ENCODE data around the gene STARD4.

The STARD4 gene, protein sequence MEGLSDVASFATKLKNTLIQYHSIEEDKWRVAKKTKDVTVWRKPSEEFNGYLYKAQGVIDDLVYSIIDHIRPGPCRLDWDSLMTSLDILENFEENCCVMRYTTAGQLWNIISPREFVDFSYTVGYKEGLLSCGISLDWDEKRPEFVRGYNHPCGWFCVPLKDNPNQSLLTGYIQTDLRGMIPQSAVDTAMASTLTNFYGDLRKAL

GRCh38 chr5:111512375-111513130, at the start of gene STARD4:
Gene STARD4 (minus strand): TSS chr5:111512535. CDS start chr5:111507433, 5,102 bp downstream.
- Histone ChIP-seq H3K4me3 (ENCODE audit: low read depth, low read length) (peak within 1 kb of the TSS; percentile 85), H3K27ac (ENCODE audit: low read depth, low read length) (peak within 1 kb of the TSS; percentile 89), H3K79me2 (ENCODE audit: control insufficient read depth, insufficient read depth, low read length, unreplicated experiment) (peaks cover 46% of the 10 kb centered on the region), H2AFZ (ENCODE audit: low read length, unreplicated experiment) (peak within 1 kb of the TSS; percentile 59), H3K4me1 (ENCODE audit: control insufficient read depth, insufficient read depth, low read length, unreplicated experiment) (peaks cover 16% of the 10 kb centered on the region), H3K27me3 (ENCODE audit: insufficient read depth, low read length) (no peaks in the 10 kb centered on the region), H3K36me3 (ENCODE audit: insufficient read depth, low read length) (no peaks in the 10 kb centered on the region)

- no peaks in the 10 kb centered on the region for H3K79me2 ChIP-seq (ENCODE audit: control insufficient read depth, insufficient read depth, low read length, unreplicated experiment)
- H3K4me1 ChIP-seq (ENCODE audit: control insufficient read depth, insufficient read depth, low read length, unreplicated experiment), result no peaks in the 10 kb centered on the region
- H3K4me3 ChIP-seq (ENCODE audit: low read depth, low read length), result no peak overlapping the region
- no peak overlapping the region for H2AFZ ChIP-seq (ENCODE audit: low read length, unreplicated experiment)
- H3K27ac ChIP-seq (ENCODE audit: low read depth, low read length), result no peak overlapping the region
- no peaks in the 10 kb centered on the region for H3K36me3 ChIP-seq (ENCODE audit: insufficient read depth, low read length)
- H3K27me3 ChIP-seq (ENCODE audit: insufficient read depth, low read length), result no peaks in the 10 kb centered on the region
These were observed 47.3 kb upstream of the STARD4 start for GRCh38 chr5:111559680-111560079.

DNA sequence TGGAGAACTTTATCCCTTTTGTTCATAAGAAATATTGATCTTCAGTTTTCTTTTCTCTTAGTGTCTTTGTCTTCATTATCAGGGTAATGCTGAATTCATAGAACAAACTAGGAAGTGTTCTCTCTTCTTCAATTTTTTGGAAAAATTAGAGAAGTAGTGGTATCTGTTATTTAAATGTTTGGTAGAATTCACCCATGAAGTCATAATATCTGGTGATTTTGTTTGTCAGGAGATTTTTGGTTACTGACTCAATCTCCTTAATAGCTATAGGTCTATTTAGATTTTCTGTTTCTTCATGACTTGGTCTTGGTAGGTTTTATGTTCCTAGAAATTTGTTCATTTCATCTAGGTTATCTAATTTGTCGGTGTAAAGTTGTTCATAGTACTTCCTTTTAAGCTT, 45.4 kb upstream of the STARD4 start:
- no peaks in the 10 kb centered on the region for H3K27me3 ChIP-seq (ENCODE audit: insufficient read depth, low read length)
- no peaks in the 10 kb centered on the region for H3K4me1 ChIP-seq (ENCODE audit: control insufficient read depth, insufficient read depth, low read length, unreplicated experiment)
- H2AFZ ChIP-seq (ENCODE audit: low read length, unreplicated experiment), result no peak overlapping the region
- no peak overlapping the region for H3K4me3 ChIP-seq (ENCODE audit: low read depth, low read length)
- H3K79me2 ChIP-seq (ENCODE audit: control insufficient read depth, insufficient read depth, low read length, unreplicated experiment), result no peaks in the 10 kb centered on the region
- H3K27ac ChIP-seq (ENCODE audit: low read depth, low read length), result no peak overlapping the region
- H3K36me3 ChIP-seq (ENCODE audit: insufficient read depth, low read length), result no peaks in the 10 kb centered on the region

DNA sequence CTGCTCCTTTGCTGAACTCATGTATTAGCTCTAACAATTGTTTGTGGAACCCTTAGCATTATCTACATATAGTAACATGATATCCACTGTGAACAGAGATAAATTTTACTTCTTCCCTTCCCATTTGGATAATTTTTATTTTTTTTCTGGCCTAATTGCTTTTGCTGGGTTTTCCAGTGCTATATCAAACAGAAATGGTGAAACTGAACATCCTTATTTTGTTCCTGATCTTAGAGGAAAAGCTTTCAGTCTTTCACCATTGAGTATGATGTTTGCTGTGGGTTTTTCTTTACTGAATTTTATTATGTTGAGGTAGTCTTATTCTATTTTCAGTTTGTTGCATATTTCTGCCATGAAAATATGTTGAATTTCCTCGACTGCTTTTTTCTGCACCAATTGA, 44.8 kb upstream of the STARD4 start:
- no peaks in the 10 kb centered on the region for H3K4me1 ChIP-seq (ENCODE audit: control insufficient read depth, insufficient read depth, low read length, unreplicated experiment)
- no peak overlapping the region for H2AFZ ChIP-seq (ENCODE audit: low read length, unreplicated experiment)
- H3K27ac ChIP-seq (ENCODE audit: low read depth, low read length), result no peak overlapping the region
- no peaks in the 10 kb centered on the region for H3K36me3 ChIP-seq (ENCODE audit: insufficient read depth, low read length)
- H3K79me2 ChIP-seq (ENCODE audit: control insufficient read depth, insufficient read depth, low read length, unreplicated experiment), result no peaks in the 10 kb centered on the region
- H3K27me3 ChIP-seq (ENCODE audit: insufficient read depth, low read length), result no peaks in the 10 kb centered on the region
- no peak overlapping the region for H3K4me3 ChIP-seq (ENCODE audit: low read depth, low read length)

GRCh38 chr5:111556501-111556900, 44.2 kb upstream of the STARD4 start:
- H2AFZ ChIP-seq (ENCODE audit: low read length, unreplicated experiment), result no peak overlapping the region
- no peak overlapping the region for H3K27ac ChIP-seq (ENCODE audit: low read depth, low read length)
- H3K27me3 ChIP-seq (ENCODE audit: insufficient read depth, low read length), result no peaks in the 10 kb centered on the region
- no peaks in the 10 kb centered on the region for H3K79me2 ChIP-seq (ENCODE audit: control insufficient read depth, insufficient read depth, low read length, unreplicated experiment)
- no peak overlapping the region for H3K4me3 ChIP-seq (ENCODE audit: low read depth, low read length)
- H3K36me3 ChIP-seq (ENCODE audit: insufficient read depth, low read length), result no peaks in the 10 kb centered on the region
- peaks cover 6% of the 10 kb centered on the region for H3K4me1 ChIP-seq (ENCODE audit: control insufficient read depth, insufficient read depth, low read length, unreplicated experiment)

DNA sequence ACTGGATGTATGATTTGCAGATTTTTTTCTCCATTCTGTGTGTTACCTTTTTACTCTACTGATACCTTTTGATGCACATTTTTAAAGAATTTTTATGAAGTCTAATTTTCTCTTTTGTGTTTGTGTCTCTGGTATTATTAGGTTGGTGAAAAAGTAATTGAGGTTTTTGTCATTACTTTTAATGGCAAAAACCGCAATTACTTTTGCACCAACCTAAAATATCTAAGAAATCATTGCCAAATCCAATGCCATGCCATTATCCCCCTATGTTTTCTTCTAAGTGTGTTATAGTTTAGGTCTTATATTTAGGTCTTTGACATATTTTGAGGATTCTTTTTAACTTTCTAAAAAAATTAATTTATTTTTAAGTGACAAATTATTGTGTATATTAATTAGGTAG, 43.4 kb upstream of the STARD4 start:
- no peak overlapping the region for H3K4me3 ChIP-seq (ENCODE audit: low read depth, low read length)
- no peaks in the 10 kb centered on the region for H3K79me2 ChIP-seq (ENCODE audit: control insufficient read depth, insufficient read depth, low read length, unreplicated experiment)
- H3K4me1 ChIP-seq (ENCODE audit: control insufficient read depth, insufficient read depth, low read length, unreplicated experiment), result peaks cover 13% of the 10 kb centered on the region
- H3K27me3 ChIP-seq (ENCODE audit: insufficient read depth, low read length), result no peaks in the 10 kb centered on the region
- no peak overlapping the region for H3K27ac ChIP-seq (ENCODE audit: low read depth, low read length)
- H2AFZ ChIP-seq (ENCODE audit: low read length, unreplicated experiment), result no peak overlapping the region
- H3K36me3 ChIP-seq (ENCODE audit: insufficient read depth, low read length), result no peaks in the 10 kb centered on the region

- H3K79me2 ChIP-seq (ENCODE audit: control insufficient read depth, insufficient read depth, low read length, unreplicated experiment), result no peaks in the 10 kb centered on the region
These were observed 41.5 kb upstream of the STARD4 start for GRCh38 chr5:111553868-111554267.

GRCh38 chr5:111552896-111553295, 40.6 kb upstream of the STARD4 start:
- no peak overlapping the region for H3K4me3 ChIP-seq (ENCODE audit: low read depth, low read length)
- no peak overlapping the region for H2AFZ ChIP-seq (ENCODE audit: low read length, unreplicated experiment)
- H3K79me2 ChIP-seq (ENCODE audit: control insufficient read depth, insufficient read depth, low read length, unreplicated experiment), result no peaks in the 10 kb centered on the region
- no peaks in the 10 kb centered on the region for H3K27me3 ChIP-seq (ENCODE audit: insufficient read depth, low read length)
- H3K27ac ChIP-seq (ENCODE audit: low read depth, low read length), result no peak overlapping the region
- no peaks in the 10 kb centered on the region for H3K36me3 ChIP-seq (ENCODE audit: insufficient read depth, low read length)
- H3K4me1 ChIP-seq (ENCODE audit: control insufficient read depth, insufficient read depth, low read length, unreplicated experiment), result peaks cover 15% of the 10 kb centered on the region

More at GRCh38 chr5:111553868-111554267, 41.5 kb upstream of the STARD4 start:
- H3K27ac ChIP-seq (ENCODE audit: low read depth, low read length), result no peak overlapping the region
- H3K36me3 ChIP-seq (ENCODE audit: insufficient read depth, low read length), result no peaks in the 10 kb centered on the region
- H3K4me3 ChIP-seq (ENCODE audit: low read depth, low read length), result no peak overlapping the region
- no peaks in the 10 kb centered on the region for H3K27me3 ChIP-seq (ENCODE audit: insufficient read depth, low read length)
- H3K4me1 ChIP-seq (ENCODE audit: control insufficient read depth, insufficient read depth, low read length, unreplicated experiment), result peaks cover 15% of the 10 kb centered on the region
- H2AFZ ChIP-seq (ENCODE audit: low read length, unreplicated experiment), result no peak overlapping the region

GRCh38 chr5:111552492-111552891, 40.2 kb upstream of the STARD4 start:
- Histone ChIP-seq H3K36me3 (ENCODE audit: insufficient read depth, low read length) (no peaks in the 10 kb centered on the region), H2AFZ (ENCODE audit: low read length, unreplicated experiment) (no peak overlapping the region), H3K27ac (ENCODE audit: low read depth, low read length) (no peak overlapping the region), H3K4me1 (ENCODE audit: control insufficient read depth, insufficient read depth, low read length, unreplicated experiment) (peaks cover 15% of the 10 kb centered on the region), H3K4me3 (ENCODE audit: low read depth, low read length) (no peak overlapping the region), H3K79me2 (ENCODE audit: control insufficient read depth, insufficient read depth, low read length, unreplicated experiment) (no peaks in the 10 kb centered on the region), H3K27me3 (ENCODE audit: insufficient read depth, low read length) (no peaks in the 10 kb centered on the region)

GRCh38 chr5:111551569-111552275, 39.4 kb upstream of the STARD4 start:
- no peak overlapping the region for H3K4me3 ChIP-seq (ENCODE audit: low read depth, low read length)
- no peak overlapping the region for H2AFZ ChIP-seq (ENCODE audit: low read length, unreplicated experiment)
- H3K79me2 ChIP-seq (ENCODE audit: control insufficient read depth, insufficient read depth, low read length, unreplicated experiment), result no peaks in the 10 kb centered on the region
- peaks cover 15% of the 10 kb centered on the region for H3K4me1 ChIP-seq (ENCODE audit: control insufficient read depth, insufficient read depth, low read length, unreplicated experiment)
- H3K27me3 ChIP-seq (ENCODE audit: insufficient read depth, low read length), result no peaks in the 10 kb centered on the region
- no peak overlapping the region for H3K27ac ChIP-seq (ENCODE audit: low read depth, low read length)
- H3K36me3 ChIP-seq (ENCODE audit: insufficient read depth, low read length), result no peaks in the 10 kb centered on the region
